Cerebellar nuclear complex (tissue), 1 donor: ENCODE results near the gene CABP2.
"Not testable (repeated sequence)": the region's sequence is repeated elsewhere in the genome, so short reads cannot be mapped to it uniquely, and the experiment has no call there.

ENCODE experiments used
- DNase-seq, 2 experiments: peaks; one replicate each; lab custom pipeline; 2025; lab: John Stamatoyannopoulos, UW

CABP2 gene

GRCh38 chr11:67538823-67539505 lies 15.7 kb upstream of the CABP2 start:
- no peak for DNase-seq

GRCh38 chr11:67538306-67538705 lies 15.1 kb upstream of the CABP2 start:
- DNase-seq, result no peak

GRCh38 chr11:67535561-67535960 lies 12.3 kb upstream of the CABP2 start:
- DNase-seq, result no peak

- DNase-seq, result no peak
Measured at GRCh38 chr11:67534070-67534679, 10.9 kb upstream of the CABP2 start.

- no peak for DNase-seq
Measured at GRCh38 chr11:67532889-67533288, 9.6 kb upstream of the CABP2 start.

- DNase-seq, result no peak
Measured at GRCh38 chr11:67530282-67530592, 7.0 kb upstream of the CABP2 start.

GRCh38 chr11:67528376-67528775 lies 5.1 kb upstream of the CABP2 start:
- DNase-seq, result no peak

GRCh38 chr11:67525275-67525976 lies 2.2 kb upstream of the CABP2 start:
- no peak for DNase-seq

- DNase-seq, result no peak
Measured at GRCh38 chr11:67524480-67524808, 1.2 kb upstream of the CABP2 start.

GRCh38 chr11:67523556-67524479 lies 572 bp upstream of the CABP2 start:
- DNase-seq, result no peak

GRCh38 chr11:67522338-67522737 lies 908 bp downstream of the CABP2 start:
- no peak for DNase-seq

- no peak for DNase-seq
Measured at GRCh38 chr11:67521924-67522323, 1.3 kb downstream of the CABP2 start.

GRCh38 chr11:67520856-67521824 lies 2.1 kb downstream of the CABP2 start:
- no peak for DNase-seq

- no peak for DNase-seq
Measured at GRCh38 chr11:67519726-67520125, 3.5 kb downstream of the CABP2 start.

- no peak for DNase-seq
Measured at GRCh38 chr11:67517784-67518552, 5.3 kb downstream of the CABP2 start.

- DNase-seq, result no peak
Measured at GRCh38 chr11:67516806-67517205, 6.4 kb downstream of the CABP2 start.

- no peak for DNase-seq
Measured at GRCh38 chr11:67514116-67514515, 9.1 kb downstream of the CABP2 start.

- DNase-seq, result not testable (repeated sequence)
Measured at GRCh38 chr11:67511558-67511957, 11.7 kb downstream of the CABP2 start.

GRCh38 chr11:67510023-67510345 lies 13.3 kb downstream of the CABP2 start:
- DNase-seq, result no peak

GRCh38 chr11:67508486-67509121 lies 14.6 kb downstream of the CABP2 start:
- peak; percentile 59 to 81 for DNase-seq
